Smooth muscle cell (in vitro differentiated cells): ENCODE data around the gene CYBA. TPM values are rescaled to one million over a fixed set of nuclear protein-coding genes. Genes with fewer than 3 reads are reported as not detected.

Source experiments
- DNase-seq: peaks from one replicate; lab custom pipeline; 2025; ENCODE audit not compliant: unreplicated experiment; lab: John Stamatoyannopoulos, UW
- H2AFZ ChIP-seq: fragments of 200-600 bp; sonication (generic); 2 replicates; pipeline ENCODE4 v1.6.0; 2016; ENCODE audit warnings: antibody characterized with exemption, low read depth, mild to moderate bottlenecking
- H3F3A ChIP-seq: fragments of 200-600 bp; sonication (generic); 2 replicates; pipeline ENCODE4 v1.6.0; 2017; ENCODE audit warnings: antibody characterized with exemption, low read depth
- H3K27ac ChIP-seq: fragments of 200-600 bp; sonication (generic); 2 replicates; pipeline ENCODE4 v1.5.1; 2016; ENCODE audit warnings: low read depth, mild to moderate bottlenecking
- H3K27me3 ChIP-seq: fragments of 200-600 bp; sonication (generic); 2 replicates; pipeline ENCODE4 v1.6.1; 2016; ENCODE audit warnings: low read depth, mild to moderate bottlenecking
- H3K36me3 ChIP-seq: fragments of 200-600 bp; sonication (generic); 2 replicates; pipeline ENCODE4 v1.5.1; 2016; ENCODE audit warnings: low read depth
- H3K4me1 ChIP-seq: fragments of 200-600 bp; sonication (generic); 2 replicates; pipeline ENCODE4 v1.5.1; 2016; ENCODE audit warnings: low read depth
- H3K4me2 ChIP-seq: fragments of 200-600 bp; sonication (generic); 2 replicates; pipeline ENCODE4 v1.6.0; 2016; ENCODE audit warnings: mild to moderate bottlenecking
- H3K4me3 ChIP-seq: fragments of 200-600 bp; sonication (generic); 2 replicates; pipeline ENCODE4 v1.5.1; 2016; ENCODE audit warnings: mild to moderate bottlenecking
- H3K79me2 ChIP-seq: fragments of 200-600 bp; sonication (generic); 2 replicates; pipeline ENCODE4 v1.6.0; 2016; ENCODE audit warnings: low read depth, mild to moderate bottlenecking
- H3K9ac ChIP-seq: fragments of 200-600 bp; sonication (generic); 2 replicates; pipeline ENCODE4 v1.6.0; 2016; ENCODE audit warnings: low read depth
- H3K9me3 ChIP-seq: fragments of 200-600 bp; sonication (generic); replicated peaks from 2 replicates; pipeline ENCODE4 v1.5.1; 2016; ENCODE audit warnings: low read depth
- H4K20me1 ChIP-seq: fragments of 200-600 bp; sonication (generic); 2 replicates; pipeline ENCODE4 v1.6.0; 2016; ENCODE audit warnings: low read depth
- WGBS: methylation state at CpG from one replicate; pipeline ENCODE4 v1.1.7; 2016; ENCODE audit warnings: low lambda C conversion rate; 5-methylcytosine and 5-hydroxymethylcytosine counted together
- polyA plus RNA-seq: library from polyadenylated mRNA; unstranded; fragments of >200 nt; fragmentation: Nextera tagmentation; extraction: Ambion mirVana; gene quantifications from 2 replicates; pipeline ENCODE4 v1.2.1, GENCODE V29; 2016
- total RNA-seq: library from RNA; depleted of rRNA; stranded (reverse); fragments of >200 nt; gene quantifications from 2 replicates; pipeline ENCODE4 v1.2.3, GENCODE V29; 2014
- TF ChIP-seq, protein P1 (sequence below): fragments of 200-600 bp; sonication (generic); IDR thresholded peaks from 2 replicates; pipeline ENCODE4 v1.5.1; 2017; ENCODE audit warnings: borderline replicate concordance, mild to moderate bottlenecking, antibody characterized with exemption; ENCODE audit not compliant: insufficient read depth, poor library complexity, severe bottlenecking

Gene CYBA
- total and polyA plus RNA-seq, 2 experiments from 2014 or later = 181 to 388 TPM

DNA sequence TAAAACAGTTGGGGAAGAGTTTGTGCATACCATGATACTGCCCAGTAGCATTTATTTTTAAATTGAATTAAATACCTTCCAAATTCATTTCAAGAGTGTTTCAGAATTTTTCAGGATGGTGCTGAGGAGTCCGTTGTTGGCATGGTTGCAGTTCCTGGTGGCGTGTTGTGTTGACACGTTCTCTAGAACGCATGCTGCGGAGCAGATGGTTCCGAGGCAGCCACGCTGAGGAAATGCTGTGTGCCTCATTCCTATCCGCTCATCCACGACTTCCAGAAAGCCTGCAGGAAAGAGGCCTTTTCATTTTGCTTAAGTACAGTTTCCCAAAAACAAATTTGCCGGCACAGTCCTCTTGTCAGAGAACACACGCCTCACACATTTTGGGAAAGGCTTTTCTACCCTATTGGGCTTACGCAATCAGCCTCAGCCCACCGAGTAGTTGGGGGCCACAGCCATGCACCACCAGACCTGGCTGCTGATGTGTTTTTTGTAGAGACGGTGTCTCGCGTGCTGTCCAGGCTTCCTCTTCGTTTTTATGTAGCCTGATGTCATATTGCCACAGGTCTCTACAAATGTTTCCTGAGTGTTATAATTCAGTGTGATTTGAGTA, 44.6 kb downstream of the CYBA start:
- no peaks in the 10 kb centered on the region for H3K9me3 ChIP-seq
- H3K79me2 ChIP-seq = no peaks in the 10 kb centered on the region
- no peak overlapping the region for H3K9ac ChIP-seq
- H2AFZ ChIP-seq = no peak overlapping the region
- no peak overlapping the region for H3K27ac ChIP-seq
- no peak overlapping the region for H3K4me3 ChIP-seq
- no peaks in the 10 kb centered on the region for H3K27me3 ChIP-seq
- no peaks in the 10 kb centered on the region for H3F3A ChIP-seq
- WGBS = 96% methylated on average over 17 of the region's 17 CpGs
- H4K20me1 ChIP-seq = peaks cover 87% of the 10 kb centered on the region
- no peaks in the 10 kb centered on the region for H3K36me3 ChIP-seq
- TF ChIP-seq, protein P1, sequence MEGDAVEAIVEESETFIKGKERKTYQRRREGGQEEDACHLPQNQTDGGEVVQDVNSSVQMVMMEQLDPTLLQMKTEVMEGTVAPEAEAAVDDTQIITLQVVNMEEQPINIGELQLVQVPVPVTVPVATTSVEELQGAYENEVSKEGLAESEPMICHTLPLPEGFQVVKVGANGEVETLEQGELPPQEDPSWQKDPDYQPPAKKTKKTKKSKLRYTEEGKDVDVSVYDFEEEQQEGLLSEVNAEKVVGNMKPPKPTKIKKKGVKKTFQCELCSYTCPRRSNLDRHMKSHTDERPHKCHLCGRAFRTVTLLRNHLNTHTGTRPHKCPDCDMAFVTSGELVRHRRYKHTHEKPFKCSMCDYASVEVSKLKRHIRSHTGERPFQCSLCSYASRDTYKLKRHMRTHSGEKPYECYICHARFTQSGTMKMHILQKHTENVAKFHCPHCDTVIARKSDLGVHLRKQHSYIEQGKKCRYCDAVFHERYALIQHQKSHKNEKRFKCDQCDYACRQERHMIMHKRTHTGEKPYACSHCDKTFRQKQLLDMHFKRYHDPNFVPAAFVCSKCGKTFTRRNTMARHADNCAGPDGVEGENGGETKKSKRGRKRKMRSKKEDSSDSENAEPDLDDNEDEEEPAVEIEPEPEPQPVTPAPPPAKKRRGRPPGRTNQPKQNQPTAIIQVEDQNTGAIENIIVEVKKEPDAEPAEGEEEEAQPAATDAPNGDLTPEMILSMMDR = no peak
- H3K4me1 ChIP-seq = no peaks in the 10 kb centered on the region
- DNase-seq = no peak
- H3K4me2 ChIP-seq = no peak overlapping the region

DNA sequence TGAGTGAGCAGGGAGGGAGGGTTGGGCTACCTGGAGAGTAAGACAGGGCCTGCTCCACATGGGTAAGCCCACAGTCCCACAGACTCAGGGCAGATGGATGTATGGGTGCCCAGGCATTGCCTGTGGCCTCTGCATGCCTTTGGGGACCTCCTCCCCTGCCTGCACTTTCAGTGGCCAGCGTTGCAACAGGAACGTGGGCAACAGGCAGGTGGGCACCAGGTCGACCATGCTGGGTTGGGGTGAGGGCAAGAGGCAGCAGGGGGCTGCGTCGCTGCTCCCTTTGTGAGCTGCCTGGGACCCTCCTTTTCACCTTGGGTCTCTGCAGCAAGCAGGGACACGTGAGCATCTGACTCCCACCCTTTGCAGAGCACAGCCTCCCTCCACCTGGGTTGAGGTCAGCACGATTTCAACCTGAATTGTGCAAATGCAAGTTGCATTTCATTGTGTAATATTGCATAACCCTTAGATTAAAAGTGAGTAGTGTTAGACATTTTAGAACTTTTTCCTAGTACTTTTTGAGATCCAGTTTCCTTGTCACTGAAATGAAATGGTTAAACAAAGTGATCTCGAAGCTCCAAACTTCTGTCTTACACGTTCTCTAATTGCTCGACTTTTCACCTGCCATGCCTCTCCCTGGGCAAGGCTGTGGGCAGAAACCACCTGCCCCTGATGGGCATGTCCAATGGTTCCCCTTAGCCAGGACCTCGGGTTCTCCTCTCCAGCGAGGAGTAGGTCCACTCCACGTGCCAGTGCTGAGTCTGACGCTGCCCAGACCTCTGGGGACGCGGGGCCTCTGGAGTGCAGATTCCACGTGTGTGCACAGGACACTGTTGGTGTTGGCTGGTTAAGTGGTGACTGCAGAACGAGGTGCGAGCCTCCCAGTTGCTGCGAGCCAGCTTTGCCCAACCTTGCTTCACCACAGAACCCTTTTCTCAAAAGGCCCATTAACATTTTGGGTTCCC, 45.4 kb downstream of the CYBA start:
- H3K4me3 ChIP-seq = no peak overlapping the region

DNA sequence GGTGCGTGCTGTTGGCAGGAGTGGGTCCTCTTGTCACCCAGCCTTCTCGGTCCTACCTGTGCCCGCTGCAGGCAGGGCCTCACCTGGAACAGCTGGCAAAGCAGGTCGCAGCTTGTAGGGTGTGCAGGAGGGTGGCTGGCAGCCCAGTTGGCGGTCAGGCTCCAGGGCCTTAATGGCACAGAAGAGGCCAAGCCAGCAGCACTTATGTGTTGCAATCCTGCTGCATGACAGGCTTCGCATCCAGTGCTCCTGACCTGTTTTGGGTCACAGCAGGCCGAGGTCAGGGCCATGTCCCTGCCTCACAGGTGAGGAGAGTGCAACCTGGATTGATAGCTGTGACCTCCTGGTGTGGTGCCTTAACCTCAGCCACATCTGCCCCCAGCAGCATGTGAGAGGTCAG, 48.8 kb downstream of the CYBA start:
- Histone ChIP-seq H3K4me3 (no peak overlapping the region), H3K27me3 (no peaks in the 10 kb centered on the region), H3K36me3 (peaks cover 13% of the 10 kb centered on the region), H3K9ac (no peak overlapping the region), H2AFZ (no peak overlapping the region), H4K20me1 (peaks cover 70% of the 10 kb centered on the region), H3K4me1 (no peaks in the 10 kb centered on the region), H3F3A (no peaks in the 10 kb centered on the region), H3K79me2 (no peaks in the 10 kb centered on the region), H3K4me2 (no peak overlapping the region), H3K27ac (no peak overlapping the region), H3K9me3 (no peaks in the 10 kb centered on the region)
- WGBS = 95% methylated on average over 7 of the region's 7 CpGs
- DNase-seq = no peak
- TF ChIP-seq, protein P1 = no peak

More for the DNA sequence above, 45.4 kb downstream of the CYBA start:
- 89% methylated on average over 20 of the region's 20 CpGs for WGBS
- DNase-seq = no peak
- Histone ChIP-seq H3K36me3 (peaks cover 5% of the 10 kb centered on the region), H3K27ac (no peak overlapping the region), H3K79me2 (no peaks in the 10 kb centered on the region), H3K27me3 (no peaks in the 10 kb centered on the region), H3K9ac (no peak overlapping the region), H3K4me2 (no peak overlapping the region), H3K9me3 (no peaks in the 10 kb centered on the region), H2AFZ (no peak overlapping the region), H4K20me1 (peaks cover 86% of the 10 kb centered on the region), H3K4me1 (no peaks in the 10 kb centered on the region), H3F3A (no peaks in the 10 kb centered on the region)
- TF ChIP-seq, protein P1 = no peak
